HG02938 (cell line): Measurements from ENCODE around the gene IFNL4.
"Not testable (repeated sequence)": the region's sequence is repeated elsewhere in the genome, so short reads cannot be mapped to it uniquely, and the experiment has no call there.

Source experiments
- ATAC-seq: cut with Tn5 transposase; IDR thresholded peaks from one replicate; pipeline ENCODE4 v1.9.1; 2021; ENCODE audit warnings: mild to moderate bottlenecking, moderate library complexity; ENCODE audit not compliant: unreplicated experiment

Gene IFNL4

DNA sequence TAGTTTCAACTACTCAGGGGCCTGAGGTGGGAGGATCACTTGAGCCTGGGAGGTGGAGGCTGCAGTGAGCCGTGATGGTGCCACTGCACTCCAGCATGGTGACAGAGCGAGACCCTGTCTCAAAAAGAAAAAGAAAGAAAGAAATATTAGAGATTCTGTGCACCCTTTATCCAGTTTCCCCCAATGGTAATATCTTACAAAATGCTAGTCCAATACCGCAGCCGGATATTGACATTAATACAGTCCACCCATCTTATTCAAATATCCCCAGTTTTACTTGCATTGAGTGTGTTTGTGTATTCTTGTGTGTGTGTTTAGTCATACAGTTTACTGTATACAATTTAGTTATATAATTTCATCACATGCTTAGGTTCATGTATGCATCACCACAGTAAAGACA lies 8.6 kb upstream of the IFNL4 start:
- ATAC-seq = no peak

DNA sequence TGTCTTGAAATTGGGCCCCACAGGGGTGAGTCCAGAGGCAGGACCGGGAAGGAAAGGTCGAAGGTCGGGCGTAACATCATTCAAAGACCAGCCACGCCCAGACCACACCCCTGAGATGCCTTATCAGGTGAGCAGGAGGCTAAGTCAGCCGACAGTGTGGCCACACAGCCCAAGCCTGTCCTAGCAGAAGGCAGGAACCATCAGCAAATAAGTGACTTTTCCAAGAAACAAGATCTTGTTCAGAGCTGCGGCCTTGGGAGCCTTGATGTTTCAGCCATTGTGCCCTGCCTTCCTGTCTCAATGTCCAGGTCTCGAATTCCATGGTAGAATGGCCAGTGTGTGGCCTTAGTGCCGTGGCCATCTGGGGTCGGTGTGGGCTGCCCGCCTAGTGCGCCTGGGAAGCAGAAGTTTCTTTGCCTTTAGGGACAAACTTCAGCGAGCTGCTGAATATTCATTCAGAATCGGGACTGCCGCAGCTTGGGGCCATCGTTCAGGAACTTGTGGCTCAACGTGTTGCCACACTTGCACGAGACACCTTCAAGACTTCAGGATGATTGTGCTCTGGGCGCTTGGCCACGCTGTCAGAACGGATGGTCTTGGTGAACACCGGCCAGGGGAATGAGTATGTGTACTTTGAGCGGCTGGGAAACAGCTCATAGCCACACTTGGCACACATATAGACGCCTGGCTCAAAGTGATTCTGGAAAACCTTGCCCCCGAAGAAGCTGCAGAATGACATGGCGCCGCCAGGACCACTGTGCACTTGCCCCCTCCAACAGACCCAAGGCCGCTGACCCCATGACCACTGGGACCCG lies 6.1 kb upstream of the IFNL4 start:
- no peak for ATAC-seq

DNA sequence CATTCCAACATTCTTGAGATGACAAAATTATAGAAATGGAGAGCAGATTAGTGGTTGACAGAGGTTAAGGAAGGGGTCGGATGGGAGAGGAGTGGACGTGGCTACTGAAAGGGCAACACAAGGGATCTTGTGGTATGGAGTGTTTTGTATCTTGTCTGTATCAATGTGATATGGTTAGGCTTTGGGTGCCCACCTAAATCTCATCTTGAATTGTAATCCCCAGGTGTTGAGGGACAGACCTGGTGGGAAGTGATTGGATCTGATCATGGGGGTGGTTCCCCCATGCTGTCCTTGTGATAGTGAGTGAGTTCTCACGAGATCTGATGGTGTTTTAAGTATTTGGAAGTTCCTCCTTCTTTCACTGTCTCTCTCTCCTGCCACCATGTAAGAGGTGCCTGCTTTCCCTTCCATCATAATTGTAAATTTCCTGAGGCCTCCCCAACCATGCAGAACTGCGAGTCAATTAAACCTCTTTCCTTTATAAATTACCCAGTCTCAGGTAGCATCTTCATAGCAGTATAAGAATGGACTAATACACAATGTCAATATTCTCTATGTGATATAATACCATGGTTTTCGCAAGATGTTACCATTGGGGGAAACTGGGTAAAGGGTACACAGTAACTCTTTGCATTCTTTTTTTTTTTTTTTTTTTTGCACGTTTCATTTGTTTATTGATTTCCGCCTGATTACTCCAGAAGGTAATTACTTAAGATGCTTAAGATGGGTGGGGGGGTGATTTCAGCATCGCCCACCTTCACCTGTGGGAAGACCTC lies 4.9 kb upstream of the IFNL4 start:
- no peak for ATAC-seq

DNA sequence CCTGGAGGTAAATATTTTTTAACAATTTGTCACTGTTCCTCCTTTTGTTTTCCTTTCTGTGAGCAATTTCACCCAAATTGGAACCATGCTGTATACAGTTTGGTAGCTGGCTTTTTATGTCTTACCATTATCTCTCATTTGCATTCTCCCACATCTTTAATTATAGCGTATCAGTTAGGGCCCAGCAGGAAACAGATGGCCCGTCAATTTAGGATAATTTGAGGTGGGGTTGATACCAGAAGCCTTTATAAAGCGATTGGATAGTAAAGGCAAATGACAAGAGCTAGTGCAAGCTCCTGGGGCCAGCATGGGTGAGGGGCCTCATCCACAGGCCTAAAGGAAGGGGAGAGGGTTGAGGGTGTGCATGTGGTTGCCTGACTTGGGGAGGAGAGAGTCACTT lies 3.8 kb upstream of the IFNL4 start:
- no peak for ATAC-seq

DNA sequence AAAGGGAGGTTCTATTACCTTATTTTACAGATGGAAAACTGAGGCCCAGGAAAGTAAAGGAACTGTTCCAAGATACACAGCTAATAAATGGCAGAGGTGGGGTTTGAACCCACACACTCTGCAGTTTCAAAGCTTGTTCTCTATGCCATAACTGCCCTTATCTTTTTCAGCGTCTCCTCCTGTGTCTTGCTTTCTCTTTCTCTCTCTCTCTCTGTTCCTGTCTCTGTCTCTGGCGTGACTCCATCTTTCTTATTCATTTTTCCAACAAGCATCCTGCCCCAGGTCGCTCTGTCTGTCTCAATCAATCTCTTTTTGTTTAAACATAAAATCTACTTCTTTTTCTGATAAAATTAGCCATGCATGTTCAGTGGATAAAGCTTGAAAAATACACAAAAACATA lies 3.2 kb upstream of the IFNL4 start:
- ATAC-seq = no peak

DNA sequence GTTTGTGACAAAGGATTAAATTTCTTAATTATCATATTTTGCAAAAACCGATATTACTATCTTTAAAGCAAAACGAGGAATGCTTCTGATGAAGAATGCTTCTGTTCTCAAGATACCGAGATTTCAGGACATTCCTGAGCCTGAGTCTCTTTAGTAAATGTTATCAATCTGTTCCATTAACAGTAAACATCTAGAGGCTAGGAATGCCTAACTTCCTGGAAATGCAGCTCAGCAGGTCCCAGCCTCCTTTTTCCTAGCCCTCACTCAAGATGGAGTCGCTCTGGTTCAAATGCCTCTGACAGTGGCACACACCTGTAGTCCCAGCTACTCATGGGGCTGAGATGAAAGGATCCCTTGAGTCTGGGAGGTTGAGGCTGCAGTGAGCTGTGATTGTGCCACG lies 2.4 kb upstream of the IFNL4 start:
- no peak for ATAC-seq

DNA sequence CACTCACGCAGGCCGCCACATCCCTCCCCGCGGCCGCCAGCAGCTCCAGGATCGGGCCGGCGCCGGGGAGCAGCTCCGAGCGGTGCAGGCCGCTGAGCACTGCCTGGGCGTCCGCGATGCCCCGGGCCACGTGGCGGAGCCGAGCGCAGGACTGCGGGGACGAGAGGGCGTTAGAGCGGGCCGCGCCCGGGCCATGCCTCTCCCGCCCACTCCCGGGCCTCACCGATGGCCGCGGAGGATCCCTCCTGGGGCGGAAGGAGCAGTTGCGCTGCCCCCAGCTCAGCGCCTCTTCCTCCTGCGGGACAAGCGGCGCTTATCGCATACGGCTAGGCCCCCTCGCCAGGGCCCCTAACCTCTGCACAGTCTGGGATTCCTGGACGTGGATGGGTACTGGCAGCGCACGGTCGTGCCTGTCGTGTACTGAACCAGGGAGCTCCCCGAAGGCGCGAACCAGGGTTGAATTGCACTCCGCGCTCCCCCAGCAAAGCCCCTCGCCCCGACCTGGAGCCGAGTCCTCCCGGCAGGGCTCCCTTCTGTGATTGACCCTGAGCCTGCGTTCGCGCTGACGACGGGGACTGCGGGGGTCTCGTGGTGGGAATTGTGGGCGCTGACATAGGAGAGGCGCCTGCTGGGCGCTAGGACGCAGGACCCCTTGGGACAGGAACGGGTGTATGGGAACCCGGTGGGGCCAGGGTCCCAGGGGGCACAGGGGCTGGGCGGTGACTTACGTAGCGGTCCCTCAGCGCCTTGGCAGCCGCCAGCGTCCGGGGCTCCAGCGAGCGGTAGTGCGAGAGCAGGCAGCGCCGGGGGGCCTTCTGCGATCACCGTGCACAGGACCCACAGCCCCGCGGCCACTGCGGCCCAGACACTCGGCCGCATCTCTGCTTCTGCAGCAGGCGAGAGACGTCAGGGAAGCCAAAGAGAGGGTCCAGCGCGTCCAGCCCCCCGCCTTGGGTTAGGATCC lies 673 bp downstream of the IFNL4 start:
- no peak for ATAC-seq

DNA sequence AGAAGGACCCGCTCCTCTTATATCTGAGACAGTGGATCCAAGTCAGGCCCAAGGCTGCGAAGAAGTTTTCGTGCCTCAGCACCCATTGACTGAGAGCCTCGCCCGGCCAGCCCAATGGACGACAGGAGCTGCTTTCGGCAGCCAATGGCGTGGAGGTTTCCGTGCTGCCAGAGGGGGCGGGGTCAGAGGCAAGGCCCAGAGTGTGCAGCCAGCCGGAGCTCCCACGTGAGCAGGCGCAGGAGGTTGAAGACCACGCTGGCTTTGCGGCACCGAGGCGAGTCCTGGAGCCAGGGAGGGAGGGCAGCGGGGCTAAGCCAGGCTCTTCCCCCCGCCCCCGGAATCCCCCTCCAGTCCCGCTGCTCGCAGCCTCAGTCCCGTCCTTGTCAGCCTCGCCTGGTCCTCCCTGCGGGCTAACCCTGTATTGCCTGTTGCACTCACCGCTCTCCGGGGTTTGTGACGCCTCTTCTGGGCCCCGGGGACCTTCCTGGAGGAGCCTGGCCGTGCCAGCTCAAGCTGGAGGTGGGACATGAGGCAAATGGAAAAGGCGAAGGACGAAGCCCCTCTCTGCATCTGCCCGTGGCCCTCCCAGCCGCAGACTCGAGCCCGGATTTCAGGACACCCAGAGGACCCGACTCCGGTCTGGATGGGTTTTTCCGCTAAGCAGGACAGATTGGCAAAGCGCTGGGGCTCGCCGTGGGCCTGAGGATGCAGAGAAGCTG lies 1.5 kb downstream of the IFNL4 start:
- ATAC-seq = no peak

DNA sequence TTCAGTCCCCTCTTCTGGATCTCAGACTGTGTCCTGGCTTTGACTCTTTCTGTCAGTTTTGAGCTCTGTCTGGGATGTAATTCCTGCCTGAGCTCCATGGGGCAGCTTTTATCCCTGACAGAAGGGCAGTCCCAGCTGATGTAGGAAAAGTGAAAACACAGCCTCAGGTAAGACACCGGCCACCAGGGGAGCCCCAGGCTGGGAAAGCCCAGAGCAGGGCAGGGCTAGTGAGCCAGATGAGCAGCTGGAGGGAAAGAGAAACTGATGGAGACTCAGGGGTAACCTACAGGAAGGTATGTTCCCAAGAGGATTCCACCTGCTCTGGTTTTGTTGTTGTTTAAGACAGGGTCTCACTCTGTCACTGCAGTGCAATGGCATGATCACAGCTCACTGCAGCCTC lies 3.5 kb downstream of the IFNL4 start:
- not testable (repeated sequence) for ATAC-seq

DNA sequence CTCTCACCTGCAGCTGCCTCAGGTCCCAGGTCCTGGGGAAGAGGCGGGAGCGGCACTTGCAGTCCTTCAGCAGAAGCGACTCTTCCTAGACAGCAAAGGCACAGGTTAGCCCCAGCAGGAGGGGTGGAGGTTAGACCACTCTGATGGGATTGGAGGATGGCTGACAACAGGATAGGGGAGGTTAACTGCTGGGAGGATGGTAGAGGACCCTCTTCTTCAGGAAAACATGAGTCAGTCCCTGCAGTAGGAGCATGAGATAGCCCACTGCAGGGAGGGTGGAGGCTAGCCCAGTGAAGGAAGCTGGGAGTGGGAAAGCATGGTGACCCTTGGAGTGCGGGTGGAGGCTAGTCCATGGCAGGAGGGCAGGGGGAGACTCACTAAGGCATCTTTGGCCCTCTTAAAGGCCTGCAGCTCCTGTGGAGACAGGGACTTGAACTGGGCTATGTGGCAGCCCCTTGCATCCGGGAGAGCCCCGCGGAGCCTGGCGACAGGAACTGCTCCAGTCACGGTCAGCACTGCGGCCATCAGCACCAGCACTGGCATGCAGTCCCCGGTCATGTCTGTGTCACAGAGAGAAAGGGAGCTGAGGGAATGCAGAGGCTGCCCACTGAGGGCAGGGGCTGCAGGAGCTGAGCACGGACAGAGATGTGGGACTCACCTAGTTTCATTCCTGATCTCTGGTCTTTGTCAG lies 4.1 kb downstream of the IFNL4 start, which contains the start of gene IFNL3:
IFNL3 (minus strand) TSS at position 597 of the 691 bp plus-strand sequence; CDS start at position 558, 39 bp downstream.
- not testable (repeated sequence) for ATAC-seq

DNA sequence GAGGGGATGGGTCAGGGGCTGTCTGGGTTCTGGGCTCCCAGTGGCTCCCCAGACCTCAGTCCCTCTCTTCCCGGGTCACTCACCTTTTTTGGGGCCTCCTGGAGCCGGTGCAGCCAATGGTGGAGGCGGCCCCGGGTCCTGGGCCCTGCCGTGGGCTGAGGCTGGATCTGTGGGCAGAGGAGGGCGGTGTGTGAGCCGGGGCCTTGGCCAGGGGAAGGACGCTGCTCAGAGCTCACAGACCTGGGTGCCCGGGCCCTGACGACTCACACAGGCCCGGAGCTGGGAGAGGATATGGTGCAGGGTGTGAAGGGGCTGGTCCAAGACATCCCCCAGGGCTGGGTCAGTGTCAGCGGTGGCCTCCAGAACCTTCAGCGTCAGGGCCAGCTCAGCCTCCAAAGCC lies 4.9 kb downstream of the IFNL4 start:
- ATAC-seq = not testable (repeated sequence)

DNA sequence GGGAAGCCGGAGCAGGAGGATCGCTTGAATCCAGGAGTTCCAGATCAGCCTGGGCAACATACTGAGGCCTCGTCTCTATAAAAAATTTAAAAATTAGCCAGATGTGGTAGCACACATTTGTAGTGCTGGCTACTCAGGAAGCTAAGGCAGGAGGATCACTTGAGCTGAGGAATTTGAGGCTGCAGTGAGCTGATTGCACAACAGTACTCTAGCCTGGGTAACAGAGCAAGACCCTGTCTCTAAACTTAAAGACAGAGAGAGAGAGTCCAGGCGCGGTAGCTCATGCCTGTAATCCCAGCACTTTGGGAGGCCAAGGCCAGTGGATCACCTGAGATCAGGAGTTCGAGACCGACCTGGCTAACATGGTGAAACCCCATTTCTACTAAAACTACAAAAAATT lies 8.2 kb downstream of the IFNL4 start:
- ATAC-seq = no peak

DNA sequence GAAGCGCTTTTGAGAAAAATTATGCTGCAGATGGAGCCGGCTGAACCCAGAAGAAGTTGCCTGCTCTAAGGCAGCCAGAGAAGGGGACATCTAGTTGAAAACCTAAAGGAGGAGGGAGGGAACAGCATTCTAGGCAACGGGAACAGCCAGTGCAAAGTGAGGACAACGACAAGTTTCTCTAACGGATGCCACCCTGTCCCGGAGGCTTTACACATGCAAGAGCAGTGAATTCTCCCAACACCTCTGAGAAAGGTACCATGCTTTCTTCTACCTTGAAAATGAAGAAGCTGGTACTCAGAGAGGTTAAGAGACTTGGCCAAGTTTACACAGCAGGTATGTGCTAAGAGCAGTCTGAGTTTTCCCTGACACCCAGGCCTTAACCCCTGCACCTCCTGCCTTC lies 9.7 kb downstream of the IFNL4 start:
- ATAC-seq = no peak

DNA sequence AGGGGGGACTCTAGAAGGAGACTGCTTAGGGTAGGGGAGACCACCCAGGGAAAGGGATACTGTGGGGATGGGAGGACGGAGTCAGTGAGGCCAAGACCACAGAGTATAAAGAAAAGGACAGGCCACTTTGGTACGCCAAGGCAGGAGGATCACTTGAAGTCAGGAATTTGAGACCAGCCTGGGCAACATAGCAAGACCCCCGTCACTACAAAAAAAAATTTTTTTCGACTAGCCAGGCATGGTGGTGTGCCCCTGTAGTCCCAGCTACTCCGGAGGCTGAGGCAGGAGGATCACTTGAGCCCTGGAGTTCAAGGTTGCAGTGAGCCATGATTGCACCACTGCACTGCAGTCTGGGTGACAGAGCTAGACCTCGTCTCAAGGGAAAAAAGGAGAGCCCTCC lies 10.4 kb downstream of the IFNL4 start:
- ATAC-seq = no peak

DNA sequence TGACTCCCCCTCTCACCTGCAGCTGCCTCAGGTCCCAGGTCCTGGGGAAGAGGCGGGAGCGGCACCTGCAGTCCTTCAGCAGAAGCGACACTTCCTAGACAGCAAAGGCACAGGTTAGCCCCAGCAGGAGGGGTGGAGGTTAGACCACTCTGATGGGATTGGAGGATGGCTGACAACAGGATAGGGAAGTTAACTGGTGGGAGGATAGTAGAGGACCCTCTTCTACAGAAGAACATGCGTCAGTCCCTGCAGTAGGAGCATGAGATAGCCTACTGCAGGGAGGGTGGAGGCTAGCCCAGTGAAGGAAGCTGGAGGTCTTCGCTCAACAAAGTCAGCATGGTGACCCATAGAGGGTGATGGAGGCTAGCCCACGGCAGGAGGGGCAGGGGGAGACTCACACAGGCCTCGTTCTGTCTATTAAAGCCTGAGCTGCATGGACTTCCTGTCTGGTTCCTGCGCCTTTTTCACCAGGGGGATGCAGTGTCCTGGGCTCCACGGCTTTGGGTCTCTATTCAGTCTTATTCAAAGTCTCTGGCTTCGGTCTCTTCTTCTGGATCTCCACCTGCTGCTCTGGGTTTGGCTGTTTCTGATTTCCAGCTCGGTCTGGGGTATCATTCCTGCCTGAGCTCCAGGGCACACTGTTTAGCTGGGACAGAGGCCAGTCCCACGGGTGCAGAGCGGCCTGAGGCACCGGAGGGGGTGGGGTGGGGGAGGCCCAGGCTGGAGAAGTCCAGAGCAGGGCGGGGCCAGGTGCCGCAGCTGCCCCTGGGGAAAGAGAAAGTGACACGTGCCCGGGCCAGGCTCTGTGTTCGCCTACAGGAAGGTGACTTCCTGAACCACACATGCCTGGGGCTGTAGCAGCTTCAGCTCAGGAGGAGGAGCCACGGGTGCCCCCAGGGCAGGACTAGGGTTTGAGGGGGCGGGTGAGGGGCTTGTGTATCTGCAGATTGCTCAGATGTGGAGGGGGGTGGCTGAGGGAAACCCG lies 11.2 kb downstream of the IFNL4 start:
- no peak for ATAC-seq

DNA sequence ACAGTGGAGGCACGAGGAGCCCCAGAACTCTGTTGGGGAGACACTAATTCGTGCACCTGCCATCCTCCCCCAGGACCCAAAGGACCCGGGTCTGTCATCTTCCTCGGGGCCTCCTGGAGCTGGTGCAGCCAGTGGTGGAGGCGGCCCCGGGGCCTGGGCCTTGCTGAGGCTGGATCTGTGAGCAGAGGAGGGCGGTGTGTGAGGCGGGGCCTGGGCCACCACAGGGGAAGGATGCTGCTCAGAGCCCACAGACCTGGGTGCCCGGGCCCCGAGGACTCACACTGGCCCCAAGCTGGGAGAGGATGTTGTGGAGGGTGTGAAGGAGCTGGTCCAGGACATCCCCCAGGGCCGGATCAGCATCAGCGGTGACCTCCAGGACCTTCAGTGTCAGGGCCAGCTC lies 12.1 kb downstream of the IFNL4 start:
- ATAC-seq = no peak

DNA sequence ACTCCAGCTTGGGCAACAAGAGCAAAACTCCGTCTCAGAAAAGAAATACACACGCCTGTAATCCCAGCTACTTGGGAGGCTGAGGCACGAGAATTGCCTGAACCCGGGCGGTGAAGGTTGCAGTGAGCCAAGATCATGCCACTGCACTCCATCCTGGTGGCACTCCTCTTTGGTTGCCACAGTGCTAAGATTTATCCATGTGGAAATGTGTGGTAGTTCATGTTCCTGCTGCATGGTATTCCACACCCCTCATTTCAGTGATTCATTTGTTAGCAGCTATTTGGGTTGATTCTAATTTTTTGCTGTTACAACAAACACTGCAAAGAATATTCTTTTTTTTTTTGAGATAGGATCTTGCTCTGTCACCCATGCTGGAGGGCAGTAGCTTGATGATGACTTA lies 15.9 kb downstream of the IFNL4 start:
- no peak for ATAC-seq

DNA sequence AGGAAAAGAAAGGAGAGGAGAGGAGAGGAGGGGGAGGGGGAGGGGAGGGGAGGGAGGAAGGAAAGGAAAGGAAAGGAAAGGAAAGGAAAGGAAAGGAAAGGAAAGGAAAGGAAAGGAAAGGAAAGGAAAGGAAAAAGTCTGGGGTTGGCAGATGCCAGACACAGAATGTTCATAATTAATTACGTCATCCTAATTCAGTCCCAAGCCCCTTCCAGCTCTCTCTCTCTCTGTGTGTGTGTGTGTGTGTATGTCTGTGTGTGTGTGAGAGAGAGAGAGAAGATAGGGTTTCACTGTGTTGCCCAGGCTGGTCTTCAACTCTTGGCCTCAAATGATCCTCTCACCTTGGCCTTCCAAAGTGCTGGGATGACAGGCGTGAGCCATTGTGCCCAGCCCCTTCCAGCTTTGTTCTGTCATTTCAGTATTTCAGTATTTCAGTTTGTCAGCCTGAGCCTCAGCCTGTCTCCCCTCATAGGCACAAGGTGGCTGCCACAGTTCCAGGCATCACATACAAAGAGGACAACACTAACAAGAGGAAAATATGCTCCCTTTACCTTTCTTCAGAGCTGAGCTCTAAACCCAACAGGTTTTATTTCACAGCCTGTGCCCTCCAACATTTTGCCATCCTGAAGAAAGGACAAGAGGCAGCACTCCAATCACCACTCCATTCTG lies 18.4 kb downstream of the IFNL4 start:
- no peak for ATAC-seq
